ENCODE measurements around the gene SLC7A5.

GRCh38 chr16:87815567-87815966, 53.7 kb downstream of the SLC7A5 start:
- TF ChIP-seq CTCF (IDR thresholded peaks at IDR 0.05): no peak
- TF ChIP-seq EP300 (IDR thresholded peaks at IDR 0.05; ENCODE audit: low read depth): no peak
- TF ChIP-seq POLR2AphosphoS5 (IDR thresholded peaks at IDR 0.05): no peak
- TF ChIP-seq POLR2A (IDR thresholded peaks at IDR 0.05): no peak

All from transverse colon (tissue), 4 donors.